DND-41 (cell line): ENCODE results near the gene GSTT2B.

Source experiments
- EZH2 ChIP-seq: IDR thresholded peaks from 3 replicates; pipeline ENCODE4 v1.6.1; 2012; ENCODE audit warnings: borderline replicate concordance, low read depth, mild to moderate bottlenecking, moderate library complexity, low read length, inconsistent platforms; ENCODE audit not compliant: severe bottlenecking
- TF ChIP-seq, protein P1 (sequence below): IDR thresholded peaks from 2 replicates; pipeline ENCODE4 v1.5.1; 2012; ENCODE audit warnings: borderline replicate concordance, low read length, moderate library complexity, mild to moderate bottlenecking; ENCODE audit not compliant: poor library complexity, severe bottlenecking; ENCODE audit errors: extremely low read depth

DNA sequence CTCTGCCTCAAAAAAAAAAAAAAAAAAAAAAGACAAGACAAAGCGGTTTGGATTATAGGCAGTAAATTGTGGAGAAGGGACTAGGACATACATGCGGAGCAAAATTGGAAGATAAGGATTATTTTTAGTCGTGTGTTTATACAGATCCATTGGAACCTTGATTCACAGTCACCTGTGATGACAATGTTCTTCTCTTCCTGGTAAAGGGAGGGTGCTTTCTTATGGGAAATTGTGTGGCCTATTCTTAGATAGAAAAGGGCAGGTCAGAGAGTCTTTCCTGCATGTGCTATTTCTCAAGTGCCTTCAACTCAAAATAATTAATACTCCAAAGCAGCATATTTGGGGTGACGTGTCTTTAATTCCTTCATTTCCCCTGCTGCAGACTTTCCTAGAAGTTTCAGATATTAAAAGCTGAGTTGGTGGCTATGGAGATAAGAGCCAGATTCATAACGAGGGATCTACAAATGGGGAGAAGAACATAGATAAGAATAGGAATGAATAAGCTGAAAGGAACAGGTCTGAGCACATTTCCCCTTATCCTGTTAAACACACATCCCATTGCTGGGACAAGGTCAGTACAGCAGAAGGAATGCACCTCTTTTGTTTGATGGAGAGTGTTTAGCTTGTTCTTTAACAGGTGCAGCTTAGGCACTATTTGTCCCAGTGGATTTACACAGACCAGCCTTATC, 22.5 kb downstream of the GSTT2B start:
- TF ChIP-seq, protein P1, sequence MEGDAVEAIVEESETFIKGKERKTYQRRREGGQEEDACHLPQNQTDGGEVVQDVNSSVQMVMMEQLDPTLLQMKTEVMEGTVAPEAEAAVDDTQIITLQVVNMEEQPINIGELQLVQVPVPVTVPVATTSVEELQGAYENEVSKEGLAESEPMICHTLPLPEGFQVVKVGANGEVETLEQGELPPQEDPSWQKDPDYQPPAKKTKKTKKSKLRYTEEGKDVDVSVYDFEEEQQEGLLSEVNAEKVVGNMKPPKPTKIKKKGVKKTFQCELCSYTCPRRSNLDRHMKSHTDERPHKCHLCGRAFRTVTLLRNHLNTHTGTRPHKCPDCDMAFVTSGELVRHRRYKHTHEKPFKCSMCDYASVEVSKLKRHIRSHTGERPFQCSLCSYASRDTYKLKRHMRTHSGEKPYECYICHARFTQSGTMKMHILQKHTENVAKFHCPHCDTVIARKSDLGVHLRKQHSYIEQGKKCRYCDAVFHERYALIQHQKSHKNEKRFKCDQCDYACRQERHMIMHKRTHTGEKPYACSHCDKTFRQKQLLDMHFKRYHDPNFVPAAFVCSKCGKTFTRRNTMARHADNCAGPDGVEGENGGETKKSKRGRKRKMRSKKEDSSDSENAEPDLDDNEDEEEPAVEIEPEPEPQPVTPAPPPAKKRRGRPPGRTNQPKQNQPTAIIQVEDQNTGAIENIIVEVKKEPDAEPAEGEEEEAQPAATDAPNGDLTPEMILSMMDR, result no peak
- TF ChIP-seq EZH2, result no peak
